Muscle of leg (tissue), 11 donors: ENCODE data around the gene SEMA3B. TPM values are rescaled to one million over a fixed set of nuclear protein-coding genes. Genes with fewer than 3 reads are reported as not detected.

Source experiments
- DNase-seq: peaks from one replicate; pipeline ENCODE4 v3.0.0; 2013
- H3K27ac ChIP-seq: one replicate; pipeline ENCODE4 v1.5.1; 2013; ENCODE audit warnings: mild to moderate bottlenecking, low read length, control low read depth
- H3K27me3 ChIP-seq: one replicate; pipeline ENCODE4 v1.6.1; 2013; ENCODE audit warnings: low read length; ENCODE audit not compliant: control insufficient read depth, insufficient read depth
- H3K36me3 ChIP-seq: one replicate; pipeline ENCODE4 v1.6.1; 2013; ENCODE audit warnings: low read length; ENCODE audit not compliant: control insufficient read depth, insufficient read depth
- H3K4me1 ChIP-seq: one replicate; pipeline ENCODE4 v1.6.1; 2013; ENCODE audit warnings: low read length; ENCODE audit not compliant: control insufficient read depth, insufficient read depth
- H3K4me3 ChIP-seq: one replicate; pipeline ENCODE4 v1.5.1; 2013; ENCODE audit warnings: low read length, control low read depth
- H3K9me3 ChIP-seq: replicated peaks from 2 replicates; pipeline ENCODE4 v1.6.1; 2013; ENCODE audit warnings: low read depth, low read length; ENCODE audit not compliant: control insufficient read depth
- WGBS: methylation state at CpG from one replicate; pipeline ENCODE4 v1.1.5; 2013; ENCODE audit warnings: missing lambda C conversion rate; ENCODE audit not compliant: insufficient coverage; 5-methylcytosine and 5-hydroxymethylcytosine counted together
- polyA plus RNA-seq, 8 donors: library from polyadenylated mRNA; unstranded; fragments of 120-200 nt; gene quantifications; one replicate each; pipeline versions ENCODE4 v1.2.1 to v1.2.3, GENCODE V29; 2013; ENCODE audit warnings: inconsistent platforms in 1 of 8, low replicate concordance in 1 of 8; ENCODE audit not compliant: insufficient read length in 8 of 8, insufficient read depth in 1 of 8
- total RNA-seq: library from RNA; stranded (reverse); fragments of 120-200 nt; gene quantifications from one replicate; pipeline ENCODE4 v1.2.4, GENCODE V29; 2013

Gene SEMA3B
- total and polyA plus RNA-seq, 9 donors = 31.8 to 53.7 (median 40.5) TPM

GRCh38 chr3:50316657-50317242 lies 47.8 kb downstream of the SEMA3B start:
- no peak for DNase-seq
- no peak overlapping the region for H3K27ac ChIP-seq
- WGBS = 63% methylated on average over 7 of the region's 9 CpGs
- H3K4me3 ChIP-seq = no peak overlapping the region
- H3K9me3 ChIP-seq = no peaks in the 10 kb centered on the region
- H3K27me3 ChIP-seq = no peaks in the 10 kb centered on the region
- peaks cover 52% of the 10 kb centered on the region for H3K36me3 ChIP-seq
- peaks cover 37% of the 10 kb centered on the region for H3K4me1 ChIP-seq

DNA sequence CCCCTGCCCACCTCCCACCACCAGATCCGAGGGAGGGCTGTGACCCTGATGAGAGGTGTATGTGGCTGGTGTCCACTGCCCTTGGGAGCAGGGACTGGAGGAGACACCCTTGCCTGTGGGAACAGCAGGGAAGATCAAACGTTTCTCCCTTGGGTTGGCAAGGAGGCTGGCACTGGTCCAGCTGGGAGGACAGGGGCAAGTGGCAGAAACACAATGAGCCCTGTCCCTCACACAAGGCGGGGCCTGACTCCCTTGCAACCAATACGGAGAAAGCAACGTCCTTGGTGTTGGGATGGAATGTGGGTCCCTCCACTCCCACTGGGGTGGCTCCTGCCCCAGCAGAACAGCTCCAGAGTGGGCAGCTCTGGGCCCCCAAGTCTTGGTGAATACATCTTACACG lies 48.4 kb downstream of the SEMA3B start:
- H3K4me1 ChIP-seq = peaks cover 43% of the 10 kb centered on the region
- no peaks in the 10 kb centered on the region for H3K9me3 ChIP-seq
- H3K27ac ChIP-seq = no peak overlapping the region
- 53% methylated on average over 2 of the region's 6 CpGs for WGBS
- no peak overlapping the region for H3K4me3 ChIP-seq
- H3K27me3 ChIP-seq = no peaks in the 10 kb centered on the region
- no peak for DNase-seq
- H3K36me3 ChIP-seq = peaks cover 52% of the 10 kb centered on the region

- Histone ChIP-seq H3K36me3 (peaks cover 52% of the 10 kb centered on the region), H3K9me3 (no peaks in the 10 kb centered on the region), H3K4me3 (no peak overlapping the region), H3K4me1 (peaks cover 51% of the 10 kb centered on the region), H3K27me3 (no peaks in the 10 kb centered on the region), H3K27ac (no peak overlapping the region)
- WGBS = 90% methylated on average over 9 of the region's 11 CpGs
- no peak for DNase-seq
Measured at GRCh38 chr3:50318163-50318562, 49.2 kb downstream of the SEMA3B start.

DNA sequence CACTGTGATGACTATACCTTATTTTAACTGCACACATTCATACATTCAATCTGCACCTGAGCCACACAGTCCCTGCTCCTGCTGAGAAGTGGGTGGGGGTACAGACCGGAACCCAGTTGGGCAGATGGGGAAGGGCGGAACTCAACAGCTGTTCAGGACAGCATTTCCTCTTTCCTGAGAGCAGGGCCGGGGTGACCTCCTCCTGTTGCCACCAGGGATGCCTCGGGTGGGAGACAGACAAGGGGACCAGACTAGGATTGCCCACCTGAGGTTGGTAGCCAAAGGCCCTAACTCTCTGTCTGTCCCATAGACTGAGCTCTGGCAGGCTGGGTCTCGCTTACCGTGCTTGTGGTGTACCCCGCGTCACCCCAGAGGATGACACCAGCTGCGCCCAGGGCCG lies 49.7 kb downstream of the SEMA3B start:
- Histone ChIP-seq H3K36me3 (peaks cover 52% of the 10 kb centered on the region), H3K4me1 (peaks cover 55% of the 10 kb centered on the region), H3K27ac (no peak overlapping the region), H3K27me3 (no peaks in the 10 kb centered on the region), H3K4me3 (no peak overlapping the region), H3K9me3 (no peaks in the 10 kb centered on the region)
- WGBS = 76% methylated on average over 10 of the region's 10 CpGs
- DNase-seq = no peak

GRCh38 chr3:50319181-50319893 lies 50.4 kb downstream of the SEMA3B start:
- Histone ChIP-seq H3K27me3 (no peaks in the 10 kb centered on the region), H3K27ac (no peak overlapping the region), H3K4me1 (peaks cover 62% of the 10 kb centered on the region), H3K4me3 (peak overlapping the region; percentile 0), H3K36me3 (peaks cover 51% of the 10 kb centered on the region), H3K9me3 (no peaks in the 10 kb centered on the region)
- WGBS = 91% methylated on average over 11 of the region's 16 CpGs
- DNase-seq = peak; percentile 10

- Histone ChIP-seq H3K36me3 (peaks cover 49% of the 10 kb centered on the region), H3K27ac (peak overlapping the region; percentile 85), H3K4me3 (peak overlapping the region; percentile 74), H3K27me3 (no peaks in the 10 kb centered on the region), H3K9me3 (no peaks in the 10 kb centered on the region), H3K4me1 (peaks cover 67% of the 10 kb centered on the region)
- peak; percentile 10 for DNase-seq
- WGBS = 76% methylated on average over 29 of the region's 29 CpGs
Measured at GRCh38 chr3:50319894-50320625, 51.1 kb downstream of the SEMA3B start.

DNA sequence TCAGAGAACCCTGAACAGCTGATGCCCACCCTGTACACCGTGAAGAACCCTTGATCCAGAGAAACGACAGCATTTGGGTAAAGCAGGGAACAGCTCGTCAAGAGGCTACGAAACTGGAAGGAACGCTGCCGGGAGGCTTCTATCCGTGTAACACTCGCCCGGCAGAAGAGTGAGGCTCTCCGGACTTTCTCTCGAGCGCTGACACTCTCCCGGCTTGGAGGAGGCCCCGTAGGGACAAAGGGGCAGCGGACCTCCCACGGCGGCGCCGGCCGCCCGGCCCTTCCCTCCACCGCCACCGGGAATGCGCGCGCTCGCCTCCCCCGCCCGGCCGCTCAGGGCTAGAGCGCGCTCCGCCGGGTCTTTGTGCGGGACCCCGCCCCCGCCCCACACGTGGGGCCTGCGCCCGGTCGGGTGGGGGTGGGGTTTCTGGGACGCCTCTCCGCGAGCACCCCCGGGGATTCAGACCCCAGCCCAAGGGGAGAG lies 51.9 kb downstream of the SEMA3B start:
- peaks cover 70% of the 10 kb centered on the region for H3K4me1 ChIP-seq

DNA sequence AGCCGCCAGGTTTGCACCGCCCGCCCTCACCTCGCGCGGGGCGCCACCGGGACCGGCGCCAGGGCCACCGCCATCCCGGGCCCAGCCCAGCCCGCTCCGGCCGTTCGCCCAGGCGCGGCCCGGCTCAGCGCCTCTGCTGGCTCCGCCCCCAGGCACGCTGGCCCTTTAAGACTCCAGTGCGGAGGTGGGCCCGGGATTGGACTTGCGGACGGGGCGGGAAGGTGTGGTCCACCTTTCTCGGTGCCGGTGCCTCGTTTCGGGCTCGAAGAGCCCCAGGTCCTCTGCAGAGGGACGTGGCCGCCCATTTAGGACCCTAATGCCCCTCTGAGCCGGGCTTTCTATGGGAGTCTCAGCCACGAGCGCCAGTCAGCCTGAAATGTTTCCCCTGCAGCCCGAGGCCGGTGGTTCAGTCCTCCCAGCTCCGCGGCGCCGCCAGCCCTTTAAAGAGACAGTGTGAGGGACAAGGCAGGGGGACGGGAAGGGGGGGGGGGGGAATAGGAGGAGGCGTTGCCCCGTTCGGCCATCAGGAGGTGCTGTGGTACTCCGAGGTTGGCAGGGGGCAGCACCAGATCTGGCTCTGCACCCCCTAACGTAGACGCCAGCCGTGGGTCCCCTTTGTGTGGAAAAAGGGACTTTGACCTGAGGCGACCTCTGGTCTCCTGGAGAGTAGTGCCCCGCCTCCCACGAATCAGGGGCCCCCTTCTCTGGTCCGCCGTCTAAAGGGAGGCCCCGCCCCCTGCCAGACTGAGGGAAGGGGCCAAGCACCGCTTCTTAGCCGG lies 52.6 kb downstream of the SEMA3B start:
- DNase-seq = peak; percentile 96
- H3K9me3 ChIP-seq = no peaks in the 10 kb centered on the region
- peak overlapping the region; percentile 74 for H3K4me3 ChIP-seq
- peaks cover 50% of the 10 kb centered on the region for H3K36me3 ChIP-seq
- no peaks in the 10 kb centered on the region for H3K27me3 ChIP-seq
- peak overlapping the region; percentile 96 for H3K27ac ChIP-seq
- WGBS = under 1% methylated on average over 41 of the region's 59 CpGs
- peaks cover 70% of the 10 kb centered on the region for H3K4me1 ChIP-seq

More for the DNA sequence above, 51.9 kb downstream of the SEMA3B start:
- Histone ChIP-seq H3K36me3 (peaks cover 51% of the 10 kb centered on the region), H3K9me3 (no peaks in the 10 kb centered on the region), H3K4me3 (peak overlapping the region; percentile 74), H3K27ac (peak overlapping the region; percentile 96), H3K27me3 (no peaks in the 10 kb centered on the region)
- WGBS = 0% methylated on average over 23 of the region's 45 CpGs
- DNase-seq = peak; percentile 92

GRCh38 chr3:50322115-50322385 lies 53.1 kb downstream of the SEMA3B start:
- Histone ChIP-seq H3K36me3 (peaks cover 44% of the 10 kb centered on the region), H3K4me1 (peaks cover 73% of the 10 kb centered on the region), H3K27ac (peak overlapping the region; percentile 96), H3K27me3 (no peaks in the 10 kb centered on the region), H3K4me3 (peak overlapping the region; percentile 74), H3K9me3 (no peaks in the 10 kb centered on the region)
- DNase-seq = no peak
- 1% methylated on average over 13 of the region's 14 CpGs for WGBS
